Naive thymus-derived CD4-positive, alpha-beta T cell (primary cell): Measurements from ENCODE around the gene EGFR. TPM values are rescaled to one million over a fixed set of nuclear protein-coding genes. Genes with fewer than 3 reads are reported as not detected.

Experiments used
- ATAC-seq: fragments of 150-1000 bp; cut with Tn5 transposase; 2 replicates; pipeline ENCODE4 v1.10.0; 2021; ENCODE audit warnings: mild to moderate bottlenecking, moderate library complexity
- CTCF ChIA-PET: fragments of 350-600 bp; sonication (Branson Sonifier 250); formaldehyde crosslinking; loops from one replicate; lab custom pipeline; 2021; ENCODE audit warnings: antibody characterized with exemption; lab: Charles Lee
- POLR2A ChIA-PET: fragments of 350-600 bp; sonication (Branson Sonifier 250); formaldehyde crosslinking; loops from one replicate; lab custom pipeline; 2021; ENCODE audit warnings: antibody characterized with exemption, inconsistent platforms; lab: Charles Lee
- DNase-seq, 9 donors: peaks; one replicate each; pipeline versions ENCODE4 v3.0.0 to v3.0.0-alpha.2; 2020 to 2022; ENCODE audit warnings: mixed read lengths in 1 of 9
- H3K27ac ChIP-seq: one replicate; pipeline ENCODE4 v1.7.0; 2013; ENCODE audit warnings: mild to moderate bottlenecking, low read depth, low read length, moderate library complexity
- H3K27me3 ChIP-seq, 2 donors: one replicate each; pipeline ENCODE4 v1.7.0; 2013; ENCODE audit warnings: low read length in 2 of 2, mild to moderate bottlenecking in 2 of 2, moderate library complexity in 2 of 2; ENCODE audit not compliant: control insufficient read depth in 2 of 2, insufficient read depth in 2 of 2
- H3K36me3 ChIP-seq, 3 experiments: 1 replicate in 2 of 3; 2 replicates in 1 of 3; pipeline ENCODE4 v1.7.0; 2013; ENCODE audit warnings: low read length in 3 of 3, mild to moderate bottlenecking in 3 of 3, moderate library complexity in 1 of 3; ENCODE audit not compliant: insufficient read depth in 3 of 3, control insufficient read depth in 2 of 3
- H3K4me1 ChIP-seq, 2 donors: one replicate each; pipeline ENCODE4 v1.7.0; 2013; ENCODE audit warnings: low read length in 2 of 2, mild to moderate bottlenecking in 2 of 2, moderate library complexity in 1 of 2; ENCODE audit not compliant: control insufficient read depth in 2 of 2, insufficient read depth in 2 of 2
- H3K4me3 ChIP-seq: 2 replicates; pipeline ENCODE4 v1.7.0; 2013; ENCODE audit warnings: mild to moderate bottlenecking, low read length
- H3K9me3 ChIP-seq, 3 experiments: 1 replicate in 2 of 3; 2 replicates in 1 of 3; pipeline ENCODE4 v1.7.0; 2013; ENCODE audit warnings: low read length in 3 of 3; ENCODE audit not compliant: control insufficient read depth in 2 of 3
- H3K27ac Mint-ChIP-seq, 9 donors: one replicate each; pipeline ENCODE4 v1.8.0; 2020 to 2022; ENCODE audit warnings: mixed read lengths in 9 of 9, mild to moderate bottlenecking in 8 of 9, moderate library complexity in 5 of 9, inconsistent platforms in 2 of 9
- H3K27me3 Mint-ChIP-seq, 5 donors: one replicate each; pipeline ENCODE4 v1.8.0; 2021 to 2022; ENCODE audit warnings: mixed read lengths in 5 of 5, mild to moderate bottlenecking in 1 of 5
- H3K36me3 Mint-ChIP-seq, 5 donors: one replicate each; pipeline ENCODE4 v1.8.0; 2020 to 2022; ENCODE audit warnings: mixed read lengths in 5 of 5, mild to moderate bottlenecking in 3 of 5, inconsistent platforms in 1 of 5
- H3K4me1 Mint-ChIP-seq, 7 donors: one replicate each; pipeline ENCODE4 v1.8.0; 2020 to 2022; ENCODE audit warnings: mixed read lengths in 7 of 7, mild to moderate bottlenecking in 3 of 7, inconsistent platforms in 1 of 7
- H3K4me3 Mint-ChIP-seq, 10 donors: one replicate each; pipeline ENCODE4 v1.8.0; 2020 to 2022; ENCODE audit warnings: mild to moderate bottlenecking in 10 of 10, mixed read lengths in 10 of 10, moderate library complexity in 6 of 10, inconsistent platforms in 2 of 10
- H3K9me3 Mint-ChIP-seq, 11 donors: one replicate each; pipeline ENCODE4 v1.8.0; 2020 to 2022; ENCODE audit warnings: mixed read lengths in 11 of 11, mild to moderate bottlenecking in 4 of 11, inconsistent platforms in 1 of 11, moderate library complexity in 1 of 11
- intact Hi-C, 2 donors: fragments of 100-400 bp; cut with micrococcal nuclease; formaldehyde crosslinking; loops; one replicate each; pipeline ENCODE4 v1.15.1; 2023
- polyA plus RNA-seq, 2 donors: library from polyadenylated mRNA; unstranded; fragments of 300-500 nt; fragmentation: Illumina TruSeq; gene quantifications; one replicate each; pipeline ENCODE4 v1.2.3, GENCODE V29; 2021
- total RNA-seq, 6 experiments: library from RNA in 5 of 6; stranded (reverse) in 5 of 6; gene quantifications; 1 replicate in 5 of 6; 2 replicates in 1 of 6; pipeline ENCODE4 v1.2.3 and lab custom pipeline; 2021 to 2026

The EGFR gene
- total and polyA plus RNA-seq, 7 experiments from 2014 or later, result 0.16 TPM; not detected in 6

- no peak overlapping the region for H3K27ac ChIP-seq
- intact Hi-C loops, result loop anchor here (1.0 to 10.0 kb wide), 5 partner anchors 110 to 498 kb away; partner anchors contain the start of genes LANCL2 (in 2 of the 2) and SEC61G (in 2 of the 2)
- no peaks in the 10 kb centered on the region for H3K36me3 Mint-ChIP-seq
- H3K36me3 ChIP-seq, result no peaks in the 10 kb centered on the region
- peaks cover 0 to 3% of the 10 kb centered on the region in 2 donors for H3K4me1 ChIP-seq
- H3K9me3 Mint-ChIP-seq, result peaks cover 0 to 1% (median 0%) of the 10 kb centered on the region in 11 donors
- peaks cover 52 to 66% (median 57%) of the 10 kb centered on the region in 5 donors for H3K27me3 Mint-ChIP-seq
- peaks cover 0 to 17% (median 7%) of the 10 kb centered on the region in 7 donors for H3K4me1 Mint-ChIP-seq
- peaks cover 0 to 3% of the 10 kb centered on the region in 2 donors for H3K27me3 ChIP-seq
- CTCF ChIA-PET, result interaction anchor here (1.1 to 1.9 kb wide), 6 partner anchors 14 to 495 kb away, joined by 3 to 9 read pairs (median 3); no protein-coding TSS in a partner anchor
- peak overlapping the region; percentile 81 to 94 (median 91) for H3K4me3 Mint-ChIP-seq
- DNase-seq (peak in 8 of 9 donors; percentile 4 to 86 (median 44)), ATAC-seq (peak; percentile 73)
- no peaks in the 10 kb centered on the region for H3K9me3 ChIP-seq
- peak overlapping the region; percentile 58 for H3K4me3 ChIP-seq
- H3K27ac Mint-ChIP-seq, result peak overlapping the region in 3 of 9 donors; percentile 46 to 80 (median 72)
- POLR2A ChIA-PET, result interaction anchor here (1.1 to 1.9 kb wide), 2 partner anchors 111 to 496 kb away, joined by 3 to 5 read pairs; partner anchors contain the start of gene SEC61G
Measured at GRCh38 chr7:55254596-55255495, 236.0 kb downstream of the EGFR start.

- peaks cover 0 to 1% (median 0%) of the 10 kb centered on the region in 11 donors for H3K9me3 Mint-ChIP-seq
- DNase-seq (peak; percentile 33 to 81 (median 56)), ATAC-seq (peak; percentile 90)
- H3K4me3 Mint-ChIP-seq, result peak overlapping the region; percentile 81 to 94 (median 91)
- peaks cover 48 to 62% (median 51%) of the 10 kb centered on the region in 5 donors for H3K27me3 Mint-ChIP-seq
- no peak overlapping the region for H3K27ac ChIP-seq
- H3K36me3 ChIP-seq, result no peaks in the 10 kb centered on the region
- peaks cover 0 to 3% of the 10 kb centered on the region in 2 donors for H3K4me1 ChIP-seq
- H3K4me3 ChIP-seq, result peak overlapping the region; percentile 58
- H3K9me3 ChIP-seq, result no peaks in the 10 kb centered on the region
- peaks cover 0 to 3% of the 10 kb centered on the region in 2 donors for H3K27me3 ChIP-seq
- intact Hi-C loops, result loop anchor here (1.0 to 10.0 kb wide), 5 partner anchors 110 to 498 kb away; partner anchors contain the start of genes LANCL2 (in 2 of the 2) and SEC61G (in 2 of the 2)
- ChIA-PET POLR2A (interaction anchor here (1.1 to 1.9 kb wide), 2 partner anchors 110 to 496 kb away, joined by 3 to 5 read pairs; partner anchors contain the start of gene SEC61G), CTCF (interaction anchor here (1.1 to 1.9 kb wide), 4 partner anchors 13 to 482 kb away, joined by 3 to 9 read pairs (median 4); no protein-coding TSS in a partner anchor)
- peaks cover 0 to 17% (median 7%) of the 10 kb centered on the region in 7 donors for H3K4me1 Mint-ChIP-seq
- peak overlapping the region in 4 of 9 donors; percentile 30 to 80 (median 59) for H3K27ac Mint-ChIP-seq
- H3K36me3 Mint-ChIP-seq, result no peaks in the 10 kb centered on the region
Measured at GRCh38 chr7:55255496-55256445, 237.0 kb downstream of the EGFR start.

- POLR2A ChIA-PET, result no interaction called here
- H3K27me3 ChIP-seq, result peaks cover 0 to 3% of the 10 kb centered on the region in 2 donors
- H3K27ac ChIP-seq, result no peak overlapping the region
- H3K4me1 Mint-ChIP-seq, result peaks cover 0 to 11% (median 6%) of the 10 kb centered on the region in 7 donors
- H3K27me3 Mint-ChIP-seq, result peaks cover 34 to 43% (median 41%) of the 10 kb centered on the region in 5 donors
- intact Hi-C loops, result loop anchor here (5.0 to 10.0 kb wide), 2 partner anchors 174 to 501 kb away; partner anchors contain the start of gene SEC61G (in 1 of the 2)
- H3K36me3 Mint-ChIP-seq, result no peaks in the 10 kb centered on the region
- ATAC-seq, result no peak
- H3K4me3 Mint-ChIP-seq, result no peak overlapping the region
- H3K36me3 ChIP-seq, result no peaks in the 10 kb centered on the region
- H3K27ac Mint-ChIP-seq, result no peak overlapping the region
- H3K9me3 Mint-ChIP-seq, result no peaks in the 10 kb centered on the region
- H3K4me1 ChIP-seq, result peaks cover 0 to 3% of the 10 kb centered on the region in 2 donors
- H3K4me3 ChIP-seq, result no peak overlapping the region
- no peak for DNase-seq
- H3K9me3 ChIP-seq, result no peaks in the 10 kb centered on the region
- CTCF ChIA-PET, result no interaction called here
Measured at GRCh38 chr7:55258631-55259030, 239.8 kb downstream of the EGFR start.

GRCh38 chr7:55260171-55260570 is 241.4 kb downstream of the EGFR start:
- no peaks in the 10 kb centered on the region for H3K27me3 ChIP-seq
- ChIA-PET CTCF (no interaction called here), POLR2A (no interaction called here)
- peaks cover 0 to 7% (median 4%) of the 10 kb centered on the region in 7 donors for H3K4me1 Mint-ChIP-seq
- no peaks in the 10 kb centered on the region for H3K36me3 ChIP-seq
- no peaks in the 10 kb centered on the region for H3K9me3 Mint-ChIP-seq
- DNase-seq, result no peak
- no peak overlapping the region for H3K27ac Mint-ChIP-seq
- H3K27me3 Mint-ChIP-seq, result peaks cover 26 to 41% (median 31%) of the 10 kb centered on the region in 5 donors
- intact Hi-C loops, result no loop called here
- no peaks in the 10 kb centered on the region for H3K4me1 ChIP-seq
- no peak overlapping the region for H3K4me3 Mint-ChIP-seq
- no peaks in the 10 kb centered on the region for H3K36me3 Mint-ChIP-seq
- H3K9me3 ChIP-seq, result no peaks in the 10 kb centered on the region
- no peak overlapping the region for H3K4me3 ChIP-seq
- no peak overlapping the region for H3K27ac ChIP-seq
- ATAC-seq, result no peak

GRCh38 chr7:55260676-55261385 is 242.0 kb downstream of the EGFR start:
- no peak overlapping the region for H3K4me3 ChIP-seq
- H3K27ac ChIP-seq, result no peak overlapping the region
- Mint-ChIP-seq H3K9me3 (no peaks in the 10 kb centered on the region), H3K27me3 (peaks cover 21 to 39% (median 25%) of the 10 kb centered on the region in 5 donors), H3K27ac (no peak overlapping the region), H3K4me3 (no peak overlapping the region), H3K36me3 (no peaks in the 10 kb centered on the region), H3K4me1 (peaks cover 0 to under 1% (median 0%) of the 10 kb centered on the region in 7 donors)
- CTCF ChIA-PET, result no interaction called here
- H3K27me3 ChIP-seq, result no peaks in the 10 kb centered on the region
- ATAC-seq, result no peak
- POLR2A ChIA-PET, result no interaction called here
- H3K36me3 ChIP-seq, result no peaks in the 10 kb centered on the region
- no peak for DNase-seq
- no peaks in the 10 kb centered on the region for H3K4me1 ChIP-seq
- intact Hi-C loops, result no loop called here
- H3K9me3 ChIP-seq, result no peaks in the 10 kb centered on the region
